Fibroblast of lung (primary cell): ENCODE measurements around the gene PCDH18.

Experiments
- EZH2 ChIP-seq: IDR thresholded peaks from 2 replicates; pipeline ENCODE4 v1.5.1; 2012; ENCODE audit warnings: low read length, control low read depth, mild to moderate bottlenecking; ENCODE audit errors: missing control alignments
- TF ChIP-seq, protein P1 (sequence below), 2 donors: IDR thresholded peaks in 1 of 2; conservative IDR thresholded peaks in 1 of 2; 1 replicate in 1 of 2; 2 replicates in 1 of 2; pipeline ENCODE4 v1.5.1; 2011 to 2012; ENCODE audit warnings: low read length in 2 of 2, control low read depth in 1 of 2, inconsistent platforms in 1 of 2, low read depth in 1 of 2, mild to moderate bottlenecking in 1 of 2

DNA sequence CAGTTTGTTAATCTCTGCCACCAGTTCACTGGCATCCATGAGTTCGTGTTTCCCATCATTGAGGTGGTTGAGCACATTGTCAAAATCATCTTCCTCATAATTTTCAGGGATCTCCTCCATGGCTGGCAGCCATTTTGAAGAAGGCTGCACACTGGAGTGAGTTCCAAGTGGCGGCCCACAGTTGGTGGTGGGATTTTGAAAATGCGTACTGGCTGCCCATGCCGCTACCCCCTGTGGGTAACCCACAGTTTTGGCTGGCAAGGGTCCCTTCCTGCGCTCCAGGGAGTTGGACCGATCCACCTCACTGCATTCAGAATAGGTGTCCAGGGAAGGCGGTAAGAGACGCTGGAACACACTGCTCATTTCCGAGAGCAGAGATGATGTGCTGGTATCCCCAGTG, 11.2 kb downstream of the PCDH18 start:
- TF ChIP-seq, protein P1, sequence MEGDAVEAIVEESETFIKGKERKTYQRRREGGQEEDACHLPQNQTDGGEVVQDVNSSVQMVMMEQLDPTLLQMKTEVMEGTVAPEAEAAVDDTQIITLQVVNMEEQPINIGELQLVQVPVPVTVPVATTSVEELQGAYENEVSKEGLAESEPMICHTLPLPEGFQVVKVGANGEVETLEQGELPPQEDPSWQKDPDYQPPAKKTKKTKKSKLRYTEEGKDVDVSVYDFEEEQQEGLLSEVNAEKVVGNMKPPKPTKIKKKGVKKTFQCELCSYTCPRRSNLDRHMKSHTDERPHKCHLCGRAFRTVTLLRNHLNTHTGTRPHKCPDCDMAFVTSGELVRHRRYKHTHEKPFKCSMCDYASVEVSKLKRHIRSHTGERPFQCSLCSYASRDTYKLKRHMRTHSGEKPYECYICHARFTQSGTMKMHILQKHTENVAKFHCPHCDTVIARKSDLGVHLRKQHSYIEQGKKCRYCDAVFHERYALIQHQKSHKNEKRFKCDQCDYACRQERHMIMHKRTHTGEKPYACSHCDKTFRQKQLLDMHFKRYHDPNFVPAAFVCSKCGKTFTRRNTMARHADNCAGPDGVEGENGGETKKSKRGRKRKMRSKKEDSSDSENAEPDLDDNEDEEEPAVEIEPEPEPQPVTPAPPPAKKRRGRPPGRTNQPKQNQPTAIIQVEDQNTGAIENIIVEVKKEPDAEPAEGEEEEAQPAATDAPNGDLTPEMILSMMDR (conservative IDR thresholded peaks at IDR 0.05 in 1 of 2, IDR thresholded peaks at IDR 0.05 in 1 of 2; ENCODE audit: low read depth in 1 of 2, low read length in 2 of 2), result no peak
- no peak for TF ChIP-seq EZH2
